PC-9 (cell line): ENCODE data around the gene ANKRD44.

Source experiments
- EZH2 ChIP-seq: fragments of 200-600 bp; sonication (generic); IDR thresholded peaks from 2 replicates; pipeline ENCODE4 v1.8.0; 2017; ENCODE audit warnings: antibody characterized with exemption, low read depth
- TF ChIP-seq, protein P1 (sequence below): fragments of 200-600 bp; sonication (generic); conservative IDR thresholded peaks from 2 replicates; pipeline ENCODE4 v1.6.1; 2017; ENCODE audit warnings: mixed run types, antibody characterized with exemption, mild to moderate bottlenecking, moderate library complexity

DNA sequence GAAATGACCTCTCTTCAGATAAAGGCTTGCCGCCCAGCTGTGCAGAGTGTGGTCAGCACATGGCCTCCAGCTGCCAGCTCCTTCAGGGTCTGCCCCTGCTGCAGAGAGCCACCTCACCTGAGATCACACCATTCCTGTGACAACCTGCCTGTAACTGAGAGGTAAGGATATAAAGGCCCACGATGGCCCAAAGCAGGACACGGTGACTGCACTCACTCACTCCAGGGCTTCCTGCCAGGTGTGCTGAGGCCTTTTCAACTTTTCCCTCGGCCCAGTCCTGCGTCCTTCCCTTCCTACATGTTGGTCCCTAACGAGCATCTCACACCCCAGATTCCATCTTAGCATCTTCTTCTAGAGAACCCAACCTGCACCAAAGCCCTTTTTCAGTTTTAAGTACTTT, 36.2 kb downstream of the ANKRD44 start:
- TF ChIP-seq, protein P1, sequence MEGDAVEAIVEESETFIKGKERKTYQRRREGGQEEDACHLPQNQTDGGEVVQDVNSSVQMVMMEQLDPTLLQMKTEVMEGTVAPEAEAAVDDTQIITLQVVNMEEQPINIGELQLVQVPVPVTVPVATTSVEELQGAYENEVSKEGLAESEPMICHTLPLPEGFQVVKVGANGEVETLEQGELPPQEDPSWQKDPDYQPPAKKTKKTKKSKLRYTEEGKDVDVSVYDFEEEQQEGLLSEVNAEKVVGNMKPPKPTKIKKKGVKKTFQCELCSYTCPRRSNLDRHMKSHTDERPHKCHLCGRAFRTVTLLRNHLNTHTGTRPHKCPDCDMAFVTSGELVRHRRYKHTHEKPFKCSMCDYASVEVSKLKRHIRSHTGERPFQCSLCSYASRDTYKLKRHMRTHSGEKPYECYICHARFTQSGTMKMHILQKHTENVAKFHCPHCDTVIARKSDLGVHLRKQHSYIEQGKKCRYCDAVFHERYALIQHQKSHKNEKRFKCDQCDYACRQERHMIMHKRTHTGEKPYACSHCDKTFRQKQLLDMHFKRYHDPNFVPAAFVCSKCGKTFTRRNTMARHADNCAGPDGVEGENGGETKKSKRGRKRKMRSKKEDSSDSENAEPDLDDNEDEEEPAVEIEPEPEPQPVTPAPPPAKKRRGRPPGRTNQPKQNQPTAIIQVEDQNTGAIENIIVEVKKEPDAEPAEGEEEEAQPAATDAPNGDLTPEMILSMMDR = no peak
- no peak for TF ChIP-seq EZH2
